HepG2 (cell line): Measurements from ENCODE around the gene PLCB1. TPM values are rescaled to one million over a fixed set of nuclear protein-coding genes. Genes with fewer than 3 reads are reported as not detected.

Source experiments
- AKAP8 ChIP-seq: sonication (generic); formaldehyde crosslinking; IDR thresholded peaks from 2 replicates; pipeline ENCODE4 v1.5.1; 2020; ENCODE audit warnings: mild to moderate bottlenecking, missing genetic modification reagents
- CAMTA2 ChIP-seq: sonication (generic); formaldehyde crosslinking; IDR thresholded peaks from 2 replicates; pipeline ENCODE4 v1.4.0; 2020; ENCODE audit warnings: mild to moderate bottlenecking, missing genetic modification reagents, borderline replicate concordance
- DMAP1 ChIP-seq: IDR thresholded peaks from 2 replicates; pipeline ENCODE4 v1.6.1; 2016
- MBD4 ChIP-seq: IDR thresholded peaks from 2 replicates; pipeline ENCODE4 v1.6.1; 2012; ENCODE audit warnings: low read length, inconsistent platforms, borderline replicate concordance
- MXI1 ChIP-seq: IDR thresholded peaks from 3 replicates; pipeline ENCODE4 v1.6.1; 2012; ENCODE audit warnings: low read depth, low read length, inconsistent platforms, borderline replicate concordance
- NBN ChIP-seq: fragments of 450-650 bp; conservative IDR thresholded peaks from 2 replicates; pipeline ENCODE4 v1.6.1; 2017
- ZMAT3 ChIP-seq: sonication (generic); formaldehyde crosslinking; conservative IDR thresholded peaks from 2 replicates; pipeline ENCODE4 v1.7.0; 2021; ENCODE audit warnings: missing genetic modification reagents
- ZNF563 ChIP-seq: sonication (generic); formaldehyde crosslinking; IDR thresholded peaks from 2 replicates; pipeline ENCODE4 v1.8.0; 2022; ENCODE audit warnings: mild to moderate bottlenecking, moderate library complexity, missing genetic modification reagents
- polyA plus RNA-seq, 8 experiments: library from polyadenylated mRNA; depleted of rRNA in 3 of 8; stranded (reverse) in 7 of 8; unstranded in 1 of 8; fragments of >200 nt; fragmentation: Illumina TruSeq in 4 of 8; extraction: Trizol in 4 of 8; gene quantifications; 2 replicates each; pipeline versions ENCODE4 v1.2.1 to v1.2.3, GENCODE V29; 2011 to 2016; ENCODE audit warnings: low read depth in 4 of 8, missing spikeins in 1 of 8, mixed read lengths in 1 of 8; ENCODE audit not compliant: insufficient read depth in 1 of 8
- total RNA-seq, 5 experiments: library from RNA; depleted of rRNA; stranded (reverse); fragments of >200 nt; fragmentation: Illumina TruSeq; extraction: Trizol; gene quantifications; 2 replicates each; pipeline ENCODE4 v1.2.3, GENCODE V29; 2016; ENCODE audit warnings: low read depth in 1 of 5
- TF ChIP-seq, protein P1 (sequence below): IDR thresholded peaks from 2 replicates; pipeline ENCODE4 v1.6.1; 2016; ENCODE audit warnings: low read depth
- TF ChIP-seq, protein P2 (sequence below), 2 experiments: sonication (generic) in 1 of 2; formaldehyde crosslinking in 1 of 2; IDR thresholded peaks; 2 replicates each; pipeline versions ENCODE4 v1.5.1 to v1.6.1; 2011 to 2020; ENCODE audit warnings: borderline replicate concordance in 1 of 2, low read depth in 1 of 2, low read length in 1 of 2, mild to moderate bottlenecking in 1 of 2, missing genetic modification reagents in 1 of 2, moderate library complexity in 1 of 2
- TF ChIP-seq, protein P3 (sequence below): sonication (generic); formaldehyde crosslinking; IDR thresholded peaks from 2 replicates; pipeline ENCODE4 v1.5.1; 2020; ENCODE audit warnings: missing genetic modification reagents, mild to moderate bottlenecking, borderline replicate concordance
- TF ChIP-seq, protein P4 (sequence below): sonication (generic); formaldehyde crosslinking; IDR thresholded peaks from 2 replicates; pipeline ENCODE4 v1.5.1; 2020; ENCODE audit warnings: mild to moderate bottlenecking, missing genetic modification reagents, moderate library complexity

Gene PLCB1
- total and polyA plus RNA-seq, 2 of the 13 experiments (the other 11 are each of a cell fraction or from before 2014, with no cell fraction given), result 42.4 to 55.9 TPM

DNA sequence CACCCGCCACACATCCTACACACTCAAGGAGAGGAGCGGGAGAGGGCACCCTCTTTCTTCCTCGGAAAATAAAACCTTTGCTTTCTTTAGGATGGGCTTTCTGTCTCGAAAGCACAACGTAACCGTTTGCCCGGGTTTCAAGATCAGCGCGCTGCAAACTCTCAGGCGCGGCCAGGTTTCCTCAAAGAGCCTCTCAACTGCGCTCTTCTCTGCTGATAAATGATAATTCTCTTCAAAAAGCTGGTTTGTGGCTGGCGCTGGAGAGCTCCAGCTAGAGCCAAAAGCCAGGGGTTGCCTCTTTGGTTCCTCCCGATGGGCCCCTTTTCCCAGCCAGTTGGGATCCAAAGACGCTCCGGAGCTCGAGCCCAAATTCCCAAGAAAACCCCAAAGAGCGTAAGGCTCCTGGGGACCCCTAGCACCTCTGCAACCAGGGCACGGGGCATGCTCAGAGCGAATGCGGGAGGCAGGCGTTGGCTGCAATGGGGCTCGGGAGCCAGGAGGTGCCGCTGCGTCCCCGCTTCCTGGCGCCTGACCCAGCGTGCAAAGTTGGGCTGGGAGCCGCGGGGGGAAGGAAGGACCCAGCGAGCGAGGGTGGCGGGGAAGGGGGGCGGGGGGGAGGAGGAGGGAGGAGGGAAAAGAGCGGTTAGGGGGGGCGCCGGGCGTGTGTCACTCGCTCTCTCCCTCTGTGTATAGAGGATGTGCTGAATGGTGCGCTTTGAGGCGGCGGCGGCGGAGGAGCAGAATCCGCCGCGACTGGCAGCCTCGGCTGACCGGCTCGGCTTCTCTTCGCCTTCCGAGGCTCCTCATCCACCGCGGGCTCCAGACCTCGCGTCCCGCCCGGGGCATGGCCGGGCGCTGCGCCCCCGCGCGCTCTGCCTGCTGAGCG, at the start of gene PLCB1 (continued):
- no peak for TF ChIP-seq MBD4
- TF ChIP-seq NBN, result no peak
- TF ChIP-seq, protein P1, sequence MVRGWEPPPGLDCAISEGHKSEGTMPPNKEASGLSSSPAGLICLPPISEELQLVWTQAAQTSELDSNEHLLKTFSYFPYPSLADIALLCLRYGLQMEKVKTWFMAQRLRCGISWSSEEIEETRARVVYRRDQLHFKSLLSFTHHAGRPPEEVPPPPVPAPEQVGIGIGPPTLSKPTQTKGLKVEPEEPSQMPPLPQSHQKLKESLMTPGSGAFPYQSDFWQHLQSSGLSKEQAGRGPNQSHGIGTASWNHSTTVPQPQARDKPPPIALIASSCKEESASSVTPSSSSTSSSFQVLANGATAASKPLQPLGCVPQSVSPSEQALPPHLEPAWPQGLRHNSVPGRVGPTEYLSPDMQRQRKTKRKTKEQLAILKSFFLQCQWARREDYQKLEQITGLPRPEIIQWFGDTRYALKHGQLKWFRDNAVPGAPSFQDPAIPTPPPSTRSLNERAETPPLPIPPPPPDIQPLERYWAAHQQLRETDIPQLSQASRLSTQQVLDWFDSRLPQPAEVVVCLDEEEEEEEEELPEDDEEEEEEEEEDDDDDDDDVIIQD, result peak; percentile 93
- TF ChIP-seq ZMAT3, result no peak
- TF ChIP-seq, protein P2, sequence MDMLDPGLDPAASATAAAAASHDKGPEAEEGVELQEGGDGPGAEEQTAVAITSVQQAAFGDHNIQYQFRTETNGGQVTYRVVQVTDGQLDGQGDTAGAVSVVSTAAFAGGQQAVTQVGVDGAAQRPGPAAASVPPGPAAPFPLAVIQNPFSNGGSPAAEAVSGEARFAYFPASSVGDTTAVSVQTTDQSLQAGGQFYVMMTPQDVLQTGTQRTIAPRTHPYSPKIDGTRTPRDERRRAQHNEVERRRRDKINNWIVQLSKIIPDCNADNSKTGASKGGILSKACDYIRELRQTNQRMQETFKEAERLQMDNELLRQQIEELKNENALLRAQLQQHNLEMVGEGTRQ (IDR thresholded peaks at IDR 0.05; ENCODE audit: low read depth, low read length), result no peak
- TF ChIP-seq, protein P2 (CRISPR knock-in tag; IDR thresholded peaks at IDR 0.05; ENCODE audit: borderline replicate concordance), result no peak
- TF ChIP-seq, protein P3, sequence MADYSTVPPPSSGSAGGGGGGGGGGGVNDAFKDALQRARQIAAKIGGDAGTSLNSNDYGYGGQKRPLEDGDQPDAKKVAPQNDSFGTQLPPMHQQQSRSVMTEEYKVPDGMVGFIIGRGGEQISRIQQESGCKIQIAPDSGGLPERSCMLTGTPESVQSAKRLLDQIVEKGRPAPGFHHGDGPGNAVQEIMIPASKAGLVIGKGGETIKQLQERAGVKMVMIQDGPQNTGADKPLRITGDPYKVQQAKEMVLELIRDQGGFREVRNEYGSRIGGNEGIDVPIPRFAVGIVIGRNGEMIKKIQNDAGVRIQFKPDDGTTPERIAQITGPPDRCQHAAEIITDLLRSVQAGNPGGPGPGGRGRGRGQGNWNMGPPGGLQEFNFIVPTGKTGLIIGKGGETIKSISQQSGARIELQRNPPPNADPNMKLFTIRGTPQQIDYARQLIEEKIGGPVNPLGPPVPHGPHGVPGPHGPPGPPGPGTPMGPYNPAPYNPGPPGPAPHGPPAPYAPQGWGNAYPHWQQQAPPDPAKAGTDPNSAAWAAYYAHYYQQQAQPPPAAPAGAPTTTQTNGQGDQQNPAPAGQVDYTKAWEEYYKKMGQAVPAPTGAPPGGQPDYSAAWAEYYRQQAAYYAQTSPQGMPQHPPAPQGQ (CRISPR knock-in tag), result no peak
- TF ChIP-seq, protein P4, sequence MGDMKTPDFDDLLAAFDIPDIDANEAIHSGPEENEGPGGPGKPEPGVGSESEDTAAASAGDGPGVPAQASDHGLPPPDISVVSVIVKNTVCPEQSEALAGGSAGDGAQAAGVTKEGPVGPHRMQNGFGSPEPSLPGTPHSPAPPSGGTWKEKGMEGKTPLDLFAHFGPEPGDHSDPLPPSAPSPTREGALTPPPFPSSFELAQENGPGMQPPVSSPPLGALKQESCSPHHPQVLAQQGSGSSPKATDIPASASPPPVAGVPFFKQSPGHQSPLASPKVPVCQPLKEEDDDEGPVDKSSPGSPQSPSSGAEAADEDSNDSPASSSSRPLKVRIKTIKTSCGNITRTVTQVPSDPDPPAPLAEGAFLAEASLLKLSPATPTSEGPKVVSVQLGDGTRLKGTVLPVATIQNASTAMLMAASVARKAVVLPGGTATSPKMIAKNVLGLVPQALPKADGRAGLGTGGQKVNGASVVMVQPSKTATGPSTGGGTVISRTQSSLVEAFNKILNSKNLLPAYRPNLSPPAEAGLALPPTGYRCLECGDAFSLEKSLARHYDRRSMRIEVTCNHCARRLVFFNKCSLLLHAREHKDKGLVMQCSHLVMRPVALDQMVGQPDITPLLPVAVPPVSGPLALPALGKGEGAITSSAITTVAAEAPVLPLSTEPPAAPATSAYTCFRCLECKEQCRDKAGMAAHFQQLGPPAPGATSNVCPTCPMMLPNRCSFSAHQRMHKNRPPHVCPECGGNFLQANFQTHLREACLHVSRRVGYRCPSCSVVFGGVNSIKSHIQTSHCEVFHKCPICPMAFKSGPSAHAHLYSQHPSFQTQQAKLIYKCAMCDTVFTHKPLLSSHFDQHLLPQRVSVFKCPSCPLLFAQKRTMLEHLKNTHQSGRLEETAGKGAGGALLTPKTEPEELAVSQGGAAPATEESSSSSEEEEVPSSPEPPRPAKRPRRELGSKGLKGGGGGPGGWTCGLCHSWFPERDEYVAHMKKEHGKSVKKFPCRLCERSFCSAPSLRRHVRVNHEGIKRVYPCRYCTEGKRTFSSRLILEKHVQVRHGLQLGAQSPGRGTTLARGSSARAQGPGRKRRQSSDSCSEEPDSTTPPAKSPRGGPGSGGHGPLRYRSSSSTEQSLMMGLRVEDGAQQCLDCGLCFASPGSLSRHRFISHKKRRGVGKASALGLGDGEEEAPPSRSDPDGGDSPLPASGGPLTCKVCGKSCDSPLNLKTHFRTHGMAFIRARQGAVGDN (CRISPR knock-in tag), result peak; percentile 70
- TF ChIP-seq DMAP1 (CRISPR knock-in tag), result 0 out of 2 replicates have a peak, but pooled peaks have one; percentile 28
- TF ChIP-seq CAMTA2, result no peak
- TF ChIP-seq AKAP8 (CRISPR knock-in tag), result 0 out of 2 replicates have a peak, but pooled peaks have one; percentile 5
- TF ChIP-seq MXI1, result peak; percentile 13; the same call in 1 of the 3 replicates
- TF ChIP-seq ZNF563 (CRISPR knock-in tag), result peak; percentile 93
